NCI-H2029 treated with DMSO at 0.1 percent for 48 hours (cell line): ENCODE results near the gene CSTPP1.

Experiments used
- DNase-seq: peaks from one replicate; lab custom pipeline; 2025; lab: John Stamatoyannopoulos, UW

CSTPP1 gene

GRCh38 chr11:46936138-46937110 lies at the start of gene CSTPP1:
Gene CSTPP1, plus strand, starts transcription at chr11:46936761. Its CDS starts 45 bp downstream, at chr11:46936806.
- peak; percentile 63 for DNase-seq

GRCh38 chr11:46888636-46889035 lies 47.9 kb upstream of the CSTPP1 start:
- DNase-seq: no peak

GRCh38 chr11:46889251-46889650 lies 47.3 kb upstream of the CSTPP1 start:
- DNase-seq: no peak

GRCh38 chr11:46889689-46890475 lies 46.7 kb upstream of the CSTPP1 start:
- peak; percentile 46 for DNase-seq

- DNase-seq: no peak
Measured at GRCh38 chr11:46890665-46891064, 45.9 kb upstream of the CSTPP1 start.

GRCh38 chr11:46892109-46892508 lies 44.5 kb upstream of the CSTPP1 start:
- DNase-seq: no peak

- no peak for DNase-seq
Measured at GRCh38 chr11:46892838-46893237, 43.7 kb upstream of the CSTPP1 start.

- DNase-seq: peak; percentile 62
Measured at GRCh38 chr11:46894506-46894905, 42.1 kb upstream of the CSTPP1 start.

- DNase-seq: no peak
Measured at GRCh38 chr11:46894961-46895360, 41.6 kb upstream of the CSTPP1 start.

GRCh38 chr11:46895821-46896220 lies 40.7 kb upstream of the CSTPP1 start:
- peak; percentile 86 for DNase-seq

- no peak for DNase-seq
Measured at GRCh38 chr11:46896719-46897406, 39.7 kb upstream of the CSTPP1 start.

GRCh38 chr11:46898396-46899095 lies 38.0 kb upstream of the CSTPP1 start:
- DNase-seq: no peak

GRCh38 chr11:46899501-46900025 lies 37.0 kb upstream of the CSTPP1 start:
- DNase-seq: no peak

GRCh38 chr11:46900091-46900746 lies 36.3 kb upstream of the CSTPP1 start:
- no peak for DNase-seq

GRCh38 chr11:46901156-46901555 lies 35.4 kb upstream of the CSTPP1 start:
- DNase-seq: no peak

- DNase-seq: no peak
Measured at GRCh38 chr11:46902694-46903093, 33.9 kb upstream of the CSTPP1 start.

- no peak for DNase-seq
Measured at GRCh38 chr11:46903846-46904245, 32.7 kb upstream of the CSTPP1 start.

GRCh38 chr11:46905806-46906205 lies 30.8 kb upstream of the CSTPP1 start:
- no peak for DNase-seq

GRCh38 chr11:46906609-46907041 lies 29.9 kb upstream of the CSTPP1 start:
- no peak for DNase-seq

- DNase-seq: no peak
Measured at GRCh38 chr11:46907606-46908005, 29.0 kb upstream of the CSTPP1 start.
